ENCODE measurements around the gene IRF5.

GRCh38 chr7:128937271-128937646, 468 bp upstream of the IRF5 start:
- TF ChIP-seq POLR2A (IDR thresholded peaks at IDR 0.05) (no peak), CTCF (IDR thresholded peaks at IDR 0.05) (no peak)
